NCI-H2081 (cell line): ENCODE measurements around the gene FERMT3.

Experiments used
- DNase-seq, 2 experiments: peaks; one replicate each; lab custom pipeline; 2025; lab: John Stamatoyannopoulos, UW

The FERMT3 gene

DNA sequence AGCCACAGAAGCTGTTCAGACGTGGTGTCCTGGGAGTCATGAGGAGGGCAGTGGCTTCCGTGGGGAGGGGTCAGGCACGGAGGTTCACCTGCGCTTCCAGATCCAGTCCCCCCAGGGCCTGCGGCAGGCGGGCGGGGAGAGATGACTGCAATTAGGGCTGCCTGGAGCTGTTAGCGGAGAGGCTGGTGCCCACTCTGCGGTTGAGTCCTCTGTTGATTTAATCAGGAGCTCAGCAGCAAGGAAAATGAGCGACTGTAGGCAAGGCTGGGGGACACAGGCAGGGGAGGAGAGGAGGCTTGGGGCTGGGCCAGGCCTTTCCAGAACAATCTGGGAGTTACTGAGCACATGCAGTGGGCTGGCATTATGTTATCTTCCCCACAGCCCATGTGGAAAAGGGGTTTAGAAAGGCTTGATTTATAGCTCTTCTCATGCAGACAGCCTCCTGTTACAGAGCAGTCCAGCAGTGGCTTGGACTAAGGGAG is 57.9 kb downstream of the FERMT3 start:
- DNase-seq, result peak; percentile 17 to 46

GRCh38 chr11:64265176-64266160 is 58.9 kb downstream of the FERMT3 start:
- no peak for DNase-seq

- no peak for DNase-seq
These were observed 59.8 kb downstream of the FERMT3 start for GRCh38 chr11:64266339-64266738.

DNA sequence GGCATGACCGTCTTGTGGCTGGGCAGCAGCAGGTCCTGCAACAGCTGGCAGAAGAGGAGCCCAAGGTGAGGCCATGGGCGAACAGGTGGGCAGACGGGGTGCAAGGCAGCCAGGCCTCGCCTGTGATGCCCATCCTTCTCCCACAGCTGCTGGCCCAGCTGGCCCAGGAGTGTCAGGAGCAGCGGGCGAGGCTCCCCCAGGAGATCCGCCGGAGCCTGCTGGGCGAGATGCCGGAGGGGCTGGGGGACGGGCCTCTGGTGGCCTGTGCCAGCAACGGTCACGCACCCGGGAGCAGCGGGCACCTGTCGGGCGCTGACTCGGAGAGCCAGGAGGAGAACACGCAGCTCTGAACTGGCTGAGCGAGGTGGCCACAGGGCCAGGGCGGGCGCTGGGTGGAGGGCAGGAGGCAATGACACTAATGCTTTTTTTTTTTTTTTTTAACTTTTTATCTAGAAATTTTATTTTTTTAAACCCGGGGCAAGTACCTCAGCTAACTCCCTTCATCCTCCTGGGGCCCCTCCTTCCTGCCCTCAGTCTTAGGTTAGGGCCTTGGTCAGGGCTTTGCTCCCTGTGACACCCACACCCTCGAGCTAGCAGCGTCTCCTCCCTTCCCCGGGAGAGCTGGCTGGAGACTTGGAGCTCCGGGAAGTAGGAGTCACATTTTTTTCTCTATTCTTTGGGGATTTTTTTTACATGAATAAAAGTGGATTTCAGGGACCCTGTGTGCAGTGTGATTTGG is 60.9 kb downstream of the FERMT3 start:
- peak; percentile 14 to 49 for DNase-seq

DNA sequence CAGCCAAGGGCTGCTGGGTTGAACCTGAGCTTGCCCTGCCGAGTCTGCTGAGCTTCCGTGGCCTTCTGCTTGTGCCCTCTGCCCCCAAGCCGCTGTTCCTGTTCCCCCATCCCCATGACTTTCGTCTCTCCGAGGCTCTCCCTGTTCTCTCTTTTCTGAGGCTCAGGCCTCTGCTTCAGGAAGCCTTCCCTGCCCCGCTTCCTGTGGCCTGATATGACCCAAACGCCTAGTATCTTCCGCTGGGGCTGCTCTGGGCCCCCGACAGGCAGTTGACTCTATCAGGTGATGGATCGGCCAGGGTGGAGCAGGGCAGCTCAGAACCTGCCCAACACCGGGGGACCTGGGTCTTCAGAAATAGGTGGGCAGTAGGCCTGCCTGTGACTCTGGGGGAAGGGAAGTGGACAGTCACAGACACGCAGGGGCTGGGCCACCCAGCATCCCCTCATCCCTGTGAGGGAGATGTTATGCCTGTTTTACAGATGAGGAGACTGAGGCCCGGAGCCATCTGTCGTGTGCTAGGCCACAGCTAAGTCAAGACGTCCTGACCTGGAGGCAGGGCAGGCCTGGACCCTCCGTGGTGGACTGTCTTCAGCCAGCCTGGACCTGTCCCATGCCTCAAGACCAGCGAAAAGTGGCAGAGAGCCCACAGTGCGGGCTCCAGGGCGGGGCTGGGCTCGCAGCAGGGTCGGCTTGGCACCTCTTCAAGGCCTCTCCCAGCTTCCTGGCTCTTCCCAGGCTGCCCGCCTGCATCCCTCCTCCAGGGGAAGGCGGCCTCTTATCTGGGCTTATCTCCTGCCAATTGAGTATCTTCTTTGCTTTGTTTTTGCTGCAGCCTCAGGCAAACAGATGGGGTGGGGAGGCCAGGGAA is 61.7 kb downstream of the FERMT3 start:
- DNase-seq, result no peak

- no peak for DNase-seq
These were observed 62.5 kb downstream of the FERMT3 start for GRCh38 chr11:64268893-64269539.

DNA sequence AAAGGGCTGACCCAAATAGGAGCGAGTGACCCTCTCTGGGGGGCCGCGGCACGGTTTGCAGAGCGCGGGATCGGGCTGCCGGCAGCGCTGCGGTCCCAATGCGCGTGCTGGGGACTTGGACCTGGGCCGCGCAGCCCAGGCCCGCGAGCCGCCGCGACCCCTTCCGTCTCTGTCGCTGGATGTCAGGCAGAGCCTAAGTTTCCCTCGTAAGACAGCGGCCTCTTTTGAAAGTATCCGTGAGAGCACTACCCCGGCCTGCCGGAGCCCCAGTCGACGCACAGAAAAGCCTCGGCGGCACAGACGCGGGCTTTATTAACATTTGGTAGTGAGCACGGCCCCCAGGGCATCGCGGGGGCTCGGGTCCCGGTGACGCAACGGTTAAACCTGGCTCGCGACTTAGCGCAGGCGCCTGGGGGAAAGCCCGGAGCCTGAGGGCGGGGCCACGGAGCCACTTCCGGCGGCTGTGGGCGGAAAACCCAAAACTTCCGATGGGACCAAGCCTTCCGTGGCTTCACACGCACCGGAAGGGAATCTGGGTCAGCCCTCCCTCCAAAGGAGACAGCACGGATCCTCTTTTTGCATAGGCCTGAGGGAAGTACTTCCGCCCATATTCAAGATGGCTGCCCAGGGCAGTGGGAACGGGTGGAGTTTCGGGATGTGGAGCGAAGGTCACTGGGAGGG is 63.2 kb downstream of the FERMT3 start:
- peak; percentile 99 for DNase-seq
